GM12878 (cell line): ENCODE measurements around the gene EIF4B. TPM values are rescaled to one million over a fixed set of nuclear protein-coding genes. Genes with fewer than 3 reads are reported as not detected.

Experiments used
- ATAC-seq: fragments of 200-7000 bp; cut with Tn5 transposase; 3 replicates; pipeline ENCODE4 v1.9.1; 2020; ENCODE audit warnings: mild to moderate bottlenecking, moderate library complexity
- BruUV-seq: library from RNA; stranded (reverse); fragments of 400-500 nt; replicated peaks from 2 replicates; lab custom pipeline; 2021; lab: Mats Ljungman, UMichigan
- CTCF ChIA-PET: fragments of 300-600 bp; sonication (Branson Sonifier 250); formaldehyde crosslinking; extraction: SDS; loops from one replicate; lab custom pipeline; 2021; ENCODE audit warnings: inconsistent platforms; lab: Yijun Ruan, JAX
- POLR2A ChIA-PET: fragments of 350-600 bp; formaldehyde crosslinking; extraction: SDS; loops from one replicate; lab custom pipeline; 2021; ENCODE audit warnings: inconsistent platforms; lab: Charles Lee
- RAD21 ChIA-PET: fragments of 300-600 bp; sonication (Branson Sonifier 250); formaldehyde crosslinking; loops from one replicate; lab custom pipeline; 2023; ENCODE audit warnings: antibody characterized with exemption; ENCODE audit not compliant: unreplicated experiment; lab: Charles Lee
- SMC1A ChIA-PET: fragments of 300-600 bp; sonication (Branson Sonifier 250); formaldehyde crosslinking; loops from one replicate; lab custom pipeline; 2023; ENCODE audit not compliant: unreplicated experiment, uncharacterized antibody; lab: Charles Lee
- DNase-seq: peaks from one replicate; pipeline ENCODE4 v3.0.0-alpha.2; 2011; ENCODE audit warnings: low read depth, low spot score
- FAIRE-seq: peaks from 3 replicates; lab custom pipeline; 2011; peaks lifted over from hg19 to GRCh38; lab: Jason Lieb, UNC
- H2AFZ ChIP-seq: 2 replicates; pipeline ENCODE4 v1.6.0; 2011; ENCODE audit warnings: low read depth, low read length, control low read depth; ENCODE audit not compliant: control insufficient read depth
- H3K27ac ChIP-seq: 2 replicates; pipeline ENCODE4 v1.5.1; 2011; ENCODE audit warnings: control low read depth; ENCODE audit not compliant: control insufficient read depth, insufficient read depth
- H3K27me3 ChIP-seq, 2 experiments: replicated peaks in 1 of 2; 2 replicates each; pipeline versions ENCODE4 v1.6.0 to v1.6.1; 2011; ENCODE audit warnings: low read length in 1 of 2; ENCODE audit not compliant: control insufficient read depth in 2 of 2, insufficient read depth in 2 of 2
- H3K36me3 ChIP-seq, 2 experiments: 2 replicates each; pipeline ENCODE4 v1.5.1; 2011; ENCODE audit warnings: low read length in 1 of 2; ENCODE audit not compliant: control insufficient read depth in 2 of 2, insufficient read depth in 2 of 2
- H3K4me1 ChIP-seq: 2 replicates; pipeline ENCODE4 v1.6.1; 2011; ENCODE audit warnings: mild to moderate bottlenecking, low read length, moderate library complexity, mixed read lengths; ENCODE audit not compliant: control insufficient read depth, insufficient read depth
- H3K4me2 ChIP-seq: 2 replicates; pipeline ENCODE4 v1.6.0; 2011; ENCODE audit warnings: control low read depth; ENCODE audit not compliant: control insufficient read depth, insufficient read depth
- H3K4me3 ChIP-seq: fragments of 200-600 bp; sonication (generic); 2 replicates; pipeline ENCODE4 v1.5.1; 2016
- H3K79me2 ChIP-seq: 2 replicates; pipeline ENCODE4 v1.6.0; 2011; ENCODE audit warnings: low read length; ENCODE audit not compliant: control insufficient read depth, insufficient read depth
- H3K9ac ChIP-seq: 2 replicates; pipeline ENCODE4 v1.8.0; 2011; ENCODE audit warnings: low read length, control low read depth, mixed read lengths; ENCODE audit not compliant: control insufficient read depth, insufficient read depth
- H3K9me3 ChIP-seq: replicated peaks from 3 replicates; pipeline ENCODE4 v1.5.1; 2011; ENCODE audit warnings: mild to moderate bottlenecking, low read length; ENCODE audit not compliant: control insufficient read depth, insufficient read depth
- H4K20me1 ChIP-seq: 2 replicates; pipeline ENCODE4 v1.6.0; 2011; ENCODE audit not compliant: control insufficient read depth, insufficient read depth
- ATF2 ChIP-seq: IDR thresholded peaks from 2 replicates; pipeline ENCODE4 v1.6.1; 2012; ENCODE audit warnings: low read length, inconsistent platforms
- E2F4 ChIP-seq: IDR thresholded peaks from 2 replicates; pipeline ENCODE4 v1.6.1; 2012; ENCODE audit warnings: low read depth, low read length, improper control_type of control experiment
- EP300 ChIP-seq, 2 experiments: fragments of 150-350 bp in 1 of 2; IDR thresholded peaks; 2 replicates each; pipeline ENCODE4 v1.6.1; 2011 to 2012; ENCODE audit warnings: low read depth in 2 of 2, low read length in 2 of 2, borderline replicate concordance in 1 of 2, improper control_type of control experiment in 1 of 2, inconsistent platforms in 1 of 2; ENCODE audit not compliant: control insufficient read depth in 1 of 2
- FOXK2 ChIP-seq: fragments of 450-650 bp; IDR thresholded peaks from 2 replicates; pipeline ENCODE4 v1.6.1; 2017; ENCODE audit warnings: mild to moderate bottlenecking, moderate library complexity
- HDAC6 ChIP-seq: fragments of 200-600 bp; sonication (generic); IDR thresholded peaks from one replicate; pipeline ENCODE4 v1.8.0; 2017; ENCODE audit warnings: antibody characterized with exemption; ENCODE audit not compliant: unreplicated experiment
- MEF2A ChIP-seq: IDR thresholded peaks from 2 replicates; pipeline ENCODE4 v1.6.1; 2011; ENCODE audit warnings: low read depth, mild to moderate bottlenecking, low read length, moderate library complexity; ENCODE audit not compliant: insufficient read depth
- REST ChIP-seq: IDR thresholded peaks from 2 replicates; pipeline ENCODE4 v1.6.1; 2012; ENCODE audit warnings: mild to moderate bottlenecking, low read depth, low read length
- RUNX3 ChIP-seq: IDR thresholded peaks from 2 replicates; pipeline ENCODE4 v1.6.1; 2012; ENCODE audit warnings: low read length, inconsistent platforms
- USF1 ChIP-seq: IDR thresholded peaks from 2 replicates; pipeline ENCODE4 v1.6.1; 2011; ENCODE audit warnings: borderline replicate concordance, low read depth, mild to moderate bottlenecking, moderate library complexity, mixed read lengths, low read length; ENCODE audit not compliant: insufficient read depth; ENCODE audit errors: extremely low read length
- ZBTB40 ChIP-seq: fragments of 450-650 bp; IDR thresholded peaks from 2 replicates; pipeline ENCODE4 v1.6.1; 2016; ENCODE audit warnings: mild to moderate bottlenecking, moderate library complexity, borderline replicate concordance
- WGBS: methylation state at CpG from one replicate; pipeline ENCODE4 v1.1.6; 2016; ENCODE audit warnings: low lambda C conversion rate; ENCODE audit not compliant: insufficient replicate concordance, insufficient coverage; ENCODE audit errors: missing lambda C conversion rate; 5-methylcytosine and 5-hydroxymethylcytosine counted together
- in situ Hi-C: fragments of 300-500 bp; cut with MboI; formaldehyde crosslinking; loops from 9 replicates; pipeline ENCODE4 v1.14.3; 2018; ENCODE audit warnings: mixed read lengths
- intact Hi-C: fragments of 100-400 bp; cut with micrococcal nuclease; formaldehyde crosslinking; loops from one replicate; pipeline ENCODE4 v1.14.2; 2022; ENCODE audit not compliant: unreplicated experiment
- polyA plus RNA-seq, 11 experiments: library from polyadenylated mRNA; depleted of rRNA in 4 of 11; unstranded in 6 of 11; stranded (reverse) in 5 of 11; fragments of >200 nt; fragmentation: Nextera tagmentation in 4 of 11; fragmentation: Illumina TruSeq in 1 of 11; extraction: Ambion mirVana in 4 of 11; extraction: Trizol in 1 of 11; gene quantifications; 1 replicate in 1 of 11; 2 replicates in 10 of 11; pipeline versions ENCODE4 v1.2.1 to v1.2.3, GENCODE V29; 2011 to 2016; ENCODE audit warnings: inconsistent platforms in 2 of 11, missing spikeins in 2 of 11, low read depth in 1 of 11
- total RNA-seq, 4 experiments: library from RNA; depleted of rRNA in 3 of 4; stranded (reverse); fragments of >200 nt in 3 of 4; fragmentation: Illumina TruSeq in 1 of 4; extraction: Trizol in 1 of 4; gene quantifications; 2 replicates each; pipeline versions ENCODE4 v1.2.1 to v1.2.3, GENCODE V29; 2013 to 2021

Gene EIF4B
- total and polyA plus RNA-seq, 10 of the 15 experiments (the other 5 are each of a cell fraction or from before 2014, with no cell fraction given): 123 to 752 (median 431) TPM

- CTCF ChIA-PET: interaction anchor here (0.9 to 1.5 kb wide), 5 partner anchors 10 to 49 kb away, joined by 3 to 6 read pairs (median 4); partner anchors contain the start of gene SPRYD3
- 46% methylated on average over 2 of the region's 2 CpGs for WGBS
- intact Hi-C loops (loop anchor here (5.0 kb wide), 1 partner anchor 47 kb away; the partner anchor contains the start of gene IGFBP6), in situ Hi-C loops (no loop called here)
- H3K4me3 ChIP-seq: no peak overlapping the region
- H2AFZ ChIP-seq: no peak overlapping the region
- no peaks in the 10 kb centered on the region for H3K79me2 ChIP-seq
- no peaks in the 10 kb centered on the region; the same call in 1 of the 2 replicates for H4K20me1 ChIP-seq
- H3K4me1 ChIP-seq: peaks cover 21% of the 10 kb centered on the region
- H3K9me3 ChIP-seq: no peaks in the 10 kb centered on the region
- POLR2A ChIA-PET: interaction anchor here (0.7 to 1.0 kb wide), 2 partner anchors 130 to 269 kb away, joined by 3 to 4 read pairs; no protein-coding TSS in a partner anchor
- no peak for DNase-seq
- H3K36me3 ChIP-seq: no peaks in the 10 kb centered on the region
- no peak overlapping the region for H3K4me2 ChIP-seq
- H3K27ac ChIP-seq: no peak overlapping the region
- FAIRE-seq: no peak
- no TSS peak for BruUV-seq
- RAD21 ChIA-PET: no interaction called here
- no peak overlapping the region for H3K9ac ChIP-seq
- ATAC-seq: no peak
- SMC1A ChIA-PET: interaction anchor here (1.2 kb wide), 1 partner anchor 49 kb away, joined by 3 read pairs; no protein-coding TSS in a partner anchor
- no peaks in the 10 kb centered on the region for H3K27me3 ChIP-seq
- TF ChIP-seq EP300 (IDR thresholded peaks at IDR 0.05; ENCODE audit: borderline replicate concordance in 1 of 2, control insufficient read depth in 1 of 2, low read depth in 2 of 2, low read length in 2 of 2) (no peak), USF1 (no peak), REST (no peak), E2F4 (no peak), ATF2 (no peak), ZBTB40 (no peak), FOXK2 (no peak), HDAC6 (no peak), MEF2A (no peak), RUNX3 (no peak)
Observed at GRCh38 chr12:53050426-53051057, 44.3 kb downstream of the EIF4B start.
